ENCODE data around the gene DISC1.

Gene DISC1

GRCh38 chr1:232074265-232074664 is 447.7 kb downstream of the DISC1 start:
- Mint-ChIP-seq H3K36me3 (ENCODE audit: low read depth) (no peaks in the 10 kb centered on the region), H3K4me1 (ENCODE audit: low read depth) (no peaks in the 10 kb centered on the region), H3K27me3 (no peaks in the 10 kb centered on the region), H3K4me3 (no peak overlapping the region), H3K9me3 (peaks cover 1% of the 10 kb centered on the region), H3K27ac (no peak overlapping the region)
- intact Hi-C loops (cut with micrococcal nuclease): no loop called here

DNA sequence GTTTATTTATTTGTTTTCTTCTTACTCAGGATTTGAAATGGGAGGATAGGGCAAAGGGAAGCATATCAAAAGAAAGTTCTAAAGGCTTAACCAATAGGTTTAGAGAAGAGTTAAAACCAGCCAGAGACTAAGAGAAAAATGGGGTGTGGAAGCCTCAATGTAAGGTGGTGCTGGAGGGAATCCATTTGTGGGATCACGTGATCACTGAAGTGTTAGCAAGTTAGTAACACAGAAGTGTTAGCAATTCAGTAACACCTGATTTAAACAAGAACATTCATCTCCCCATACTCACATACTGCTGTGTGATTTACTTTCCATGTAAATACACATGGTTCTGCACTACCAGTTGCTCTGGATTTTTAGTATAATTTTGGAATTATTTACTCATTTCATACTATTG is 451.2 kb downstream of the DISC1 start:
- Mint-ChIP-seq H3K4me3 (no peak overlapping the region), H3K36me3 (ENCODE audit: low read depth) (no peaks in the 10 kb centered on the region), H3K9me3 (peaks cover 24% of the 10 kb centered on the region), H3K27ac (no peak overlapping the region), H3K4me1 (ENCODE audit: low read depth) (no peaks in the 10 kb centered on the region), H3K27me3 (no peaks in the 10 kb centered on the region)
- intact Hi-C loops (cut with micrococcal nuclease): no loop called here

- Mint-ChIP-seq H3K4me3 (no peak overlapping the region), H3K4me1 (ENCODE audit: low read depth) (no peaks in the 10 kb centered on the region), H3K27me3 (no peaks in the 10 kb centered on the region), H3K27ac (no peak overlapping the region), H3K36me3 (ENCODE audit: low read depth) (no peaks in the 10 kb centered on the region), H3K9me3 (peaks cover 18% of the 10 kb centered on the region)
- intact Hi-C loops (cut with micrococcal nuclease): no loop called here
Observed at GRCh38 chr1:232084584-232085223, 458.1 kb downstream of the DISC1 start.

GRCh38 chr1:232090816-232091215 is 464.2 kb downstream of the DISC1 start:
- Mint-ChIP-seq H3K27me3 (peaks cover 2% of the 10 kb centered on the region), H3K27ac (no peak overlapping the region), H3K9me3 (no peaks in the 10 kb centered on the region), H3K4me3 (no peak overlapping the region), H3K4me1 (ENCODE audit: low read depth) (no peaks in the 10 kb centered on the region), H3K36me3 (ENCODE audit: low read depth) (no peaks in the 10 kb centered on the region)
- intact Hi-C loops (cut with micrococcal nuclease): no loop called here
